H54 (cell line): ENCODE results near the gene CAP2.
"Not testable (repeated sequence)": the region's sequence is repeated elsewhere in the genome, so short reads cannot be mapped to it uniquely, and the experiment has no call there.

Experiments used
- DNase-seq: peaks from one replicate; pipeline ENCODE4 v3.0.0; 2011; ENCODE audit warnings: low spot score, mixed read lengths; ENCODE audit not compliant: insufficient read length
- FAIRE-seq: peaks from 3 replicates; lab custom pipeline; 2011; peaks lifted over from hg19 to GRCh38; lab: Jason Lieb, UNC
- POLR2A ChIP-seq: IDR thresholded peaks from 2 replicates; pipeline ENCODE4 v1.6.1; 2011; ENCODE audit warnings: low read depth, mild to moderate bottlenecking, low read length

CAP2 gene

DNA sequence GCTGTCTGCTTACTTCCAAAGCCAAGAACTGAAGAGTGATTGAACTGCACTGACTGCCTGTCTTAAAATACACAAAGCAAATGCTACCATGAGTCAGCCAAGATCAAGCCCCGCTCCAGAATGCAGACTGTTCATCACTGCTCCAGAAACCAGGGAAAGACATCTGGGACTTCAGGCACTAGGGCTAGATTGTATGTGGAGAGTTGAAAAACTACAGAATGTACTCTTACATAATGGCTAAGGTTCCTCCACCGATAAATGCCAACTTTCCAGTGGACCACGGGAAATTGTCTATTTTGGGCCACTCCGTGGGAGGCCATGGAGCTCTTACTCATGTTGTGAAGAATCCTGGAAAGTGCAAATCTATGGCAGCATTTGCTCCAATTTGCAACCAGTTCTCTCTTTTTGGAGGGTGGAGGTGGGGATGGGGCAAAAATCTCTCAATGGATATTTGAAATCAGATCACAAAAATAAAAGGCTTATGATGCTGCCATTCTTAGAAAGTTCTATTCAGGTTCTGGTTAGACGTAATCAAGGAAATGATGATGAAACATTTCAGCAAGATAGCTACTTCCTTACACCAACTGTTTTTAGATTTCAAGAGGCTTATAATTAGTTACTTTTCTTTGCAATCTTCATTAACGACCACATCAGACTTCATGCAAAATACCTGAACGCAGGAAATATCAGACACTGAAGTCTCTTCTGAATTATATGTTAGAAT, 11.8 kb upstream of the CAP2 start:
- DNase-seq (no peak), FAIRE-seq (peak; percentile 86)
- TF ChIP-seq POLR2A = no peak

GRCh38 chr6:17385660-17386059, 7.7 kb upstream of the CAP2 start:
- FAIRE-seq = no peak
- no peak for DNase-seq
- no peak for TF ChIP-seq POLR2A

DNA sequence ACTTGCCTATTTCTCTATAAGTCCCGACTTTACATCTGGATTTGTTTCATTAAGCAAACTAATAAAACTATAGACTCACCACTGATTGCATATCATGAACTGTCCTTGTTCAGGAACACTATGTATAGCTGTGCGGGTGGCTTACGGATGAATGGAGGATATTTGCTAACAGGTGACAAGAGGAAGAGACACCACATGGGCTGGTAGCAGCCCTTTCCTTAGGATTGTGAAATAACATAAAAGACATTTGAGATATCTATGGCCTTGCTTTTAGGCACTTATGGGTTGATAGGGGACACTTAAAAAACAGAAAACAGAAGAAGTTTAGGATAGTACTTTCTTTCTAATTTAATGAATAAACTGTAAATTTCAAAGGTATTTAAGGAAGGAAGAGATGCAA, 5.0 kb upstream of the CAP2 start:
- TF ChIP-seq POLR2A = no peak
- FAIRE-seq = no peak
- no peak for DNase-seq

DNA sequence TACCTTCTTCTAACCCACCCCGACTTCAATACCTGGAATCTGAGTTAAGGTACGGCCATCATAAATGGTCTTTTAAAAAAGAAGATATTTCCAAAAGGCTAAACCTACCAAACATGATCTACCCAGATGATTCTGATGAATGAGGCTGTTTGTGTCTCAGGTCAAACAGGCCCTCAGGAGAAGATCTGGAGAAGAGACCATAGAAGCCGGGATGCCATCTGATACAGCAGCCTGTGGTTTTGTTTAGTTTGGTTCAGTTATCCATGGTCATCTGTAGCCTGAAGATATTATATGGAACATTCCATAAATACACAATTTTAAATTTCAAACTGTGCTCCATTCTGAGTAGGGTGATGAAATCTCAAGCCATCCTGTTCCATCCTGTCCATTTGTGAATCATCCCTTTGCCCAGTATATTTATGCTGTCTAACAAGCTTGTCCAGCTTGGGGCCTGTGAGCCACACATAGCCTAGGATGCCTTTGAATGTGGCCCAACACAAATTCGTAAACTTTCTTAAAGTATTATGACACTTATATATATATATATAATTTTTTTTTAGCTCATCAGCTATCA, 4.0 kb upstream of the CAP2 start:
- FAIRE-seq (no peak), DNase-seq (no peak)
- no peak for TF ChIP-seq POLR2A

- DNase-seq = no peak
- no peak for TF ChIP-seq POLR2A
- FAIRE-seq = no peak
These were observed 3.1 kb upstream of the CAP2 start for GRCh38 chr6:17390276-17390675.

GRCh38 chr6:17391976-17392375, 1.4 kb upstream of the CAP2 start:
- DNase-seq (no peak), FAIRE-seq (no peak)
- no peak for TF ChIP-seq POLR2A

- DNase-seq (peak; percentile 76), FAIRE-seq (peak; percentile 70)
- TF ChIP-seq POLR2A = peak; percentile 18; the same call in 1 of the 2 replicates
These were observed 667 bp downstream of the CAP2 start for GRCh38 chr6:17393892-17394631.

GRCh38 chr6:17395112-17395511, 1.7 kb downstream of the CAP2 start:
- DNase-seq (no peak), FAIRE-seq (peak; percentile 36)
- no peak for TF ChIP-seq POLR2A

DNA sequence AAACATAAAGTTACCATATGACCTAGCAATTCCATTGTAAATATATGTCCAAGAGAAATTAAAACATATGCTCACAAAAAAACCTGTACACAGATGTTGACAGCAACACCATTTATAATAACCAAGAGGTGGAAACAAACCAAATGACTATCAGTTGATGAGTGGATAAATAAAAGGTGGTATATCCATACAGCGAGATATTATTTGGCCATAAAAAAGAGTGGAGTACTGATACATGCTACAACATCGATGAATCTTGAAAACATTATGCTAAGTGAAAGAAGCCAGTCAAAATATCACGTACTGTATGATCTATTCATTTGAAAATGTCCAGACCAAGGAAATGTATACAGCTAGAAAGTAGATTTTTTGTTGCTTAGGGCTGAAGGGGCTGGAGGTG, 2.9 kb downstream of the CAP2 start:
- no peak for FAIRE-seq

DNA sequence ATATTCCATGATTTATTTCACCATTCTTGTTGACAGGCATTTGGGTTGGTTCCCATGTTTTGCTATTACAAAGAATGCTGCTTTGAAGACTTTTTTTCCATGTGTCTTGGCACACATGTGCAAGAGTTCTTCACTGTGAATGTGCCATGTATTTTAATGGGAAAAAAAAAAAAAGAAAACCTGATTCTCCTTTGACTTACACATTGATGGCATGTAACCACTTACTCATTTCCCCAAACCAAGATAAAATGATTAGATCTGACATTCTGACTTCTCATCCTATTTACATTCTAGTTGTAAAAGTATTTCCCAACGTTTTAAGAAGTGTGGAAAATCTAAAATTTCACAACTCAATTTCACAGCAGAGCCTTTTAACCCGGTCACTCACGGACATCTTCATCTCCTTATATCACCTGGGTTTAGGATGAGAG, 4.4 kb downstream of the CAP2 start:
- FAIRE-seq (no peak), DNase-seq (no peak)
- no peak for TF ChIP-seq POLR2A

More for the DNA sequence above, 2.9 kb downstream of the CAP2 start:
- no peak for TF ChIP-seq POLR2A
- DNase-seq = no peak

GRCh38 chr6:17405181-17405943, 12.0 kb downstream of the CAP2 start:
- DNase-seq, FAIRE-seq: not testable (repeated sequence)

GRCh38 chr6:17405944-17406245, 12.5 kb downstream of the CAP2 start:
- no peak for FAIRE-seq
- no peak for TF ChIP-seq POLR2A
- no peak for DNase-seq

DNA sequence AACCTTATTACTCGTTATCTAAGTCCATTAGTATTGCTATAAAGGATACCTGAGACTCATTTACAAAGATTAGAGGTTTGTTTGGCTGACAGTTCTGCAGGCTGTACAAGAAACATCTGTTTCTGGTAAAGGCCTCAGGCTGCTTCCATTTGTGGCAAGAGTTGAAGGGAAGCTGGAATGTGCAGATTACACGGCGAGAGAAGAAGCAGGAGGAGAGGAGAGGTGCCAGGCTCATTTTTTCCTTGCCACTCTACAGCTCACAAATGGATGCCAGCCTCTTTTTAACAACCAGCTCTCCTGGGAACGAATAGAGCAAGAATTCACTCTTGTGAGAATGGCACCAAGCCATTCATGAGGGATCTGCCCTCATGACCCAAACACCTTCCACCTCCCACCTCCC, 14.7 kb downstream of the CAP2 start:
- FAIRE-seq = no peak
- no peak for DNase-seq
- no peak for TF ChIP-seq POLR2A

GRCh38 chr6:17410281-17410680, 16.9 kb downstream of the CAP2 start:
- DNase-seq (no peak), FAIRE-seq (no peak)
- TF ChIP-seq POLR2A = no peak
